ENCODE data around the gene TP53RK. TPM values are rescaled to one million over a fixed set of nuclear protein-coding genes. Genes with fewer than 3 reads are reported as not detected.

The TP53RK gene
- total and polyA plus RNA-seq, 4 donors: 4.7 to 12.8 (median 6.8) TPM

DNA sequence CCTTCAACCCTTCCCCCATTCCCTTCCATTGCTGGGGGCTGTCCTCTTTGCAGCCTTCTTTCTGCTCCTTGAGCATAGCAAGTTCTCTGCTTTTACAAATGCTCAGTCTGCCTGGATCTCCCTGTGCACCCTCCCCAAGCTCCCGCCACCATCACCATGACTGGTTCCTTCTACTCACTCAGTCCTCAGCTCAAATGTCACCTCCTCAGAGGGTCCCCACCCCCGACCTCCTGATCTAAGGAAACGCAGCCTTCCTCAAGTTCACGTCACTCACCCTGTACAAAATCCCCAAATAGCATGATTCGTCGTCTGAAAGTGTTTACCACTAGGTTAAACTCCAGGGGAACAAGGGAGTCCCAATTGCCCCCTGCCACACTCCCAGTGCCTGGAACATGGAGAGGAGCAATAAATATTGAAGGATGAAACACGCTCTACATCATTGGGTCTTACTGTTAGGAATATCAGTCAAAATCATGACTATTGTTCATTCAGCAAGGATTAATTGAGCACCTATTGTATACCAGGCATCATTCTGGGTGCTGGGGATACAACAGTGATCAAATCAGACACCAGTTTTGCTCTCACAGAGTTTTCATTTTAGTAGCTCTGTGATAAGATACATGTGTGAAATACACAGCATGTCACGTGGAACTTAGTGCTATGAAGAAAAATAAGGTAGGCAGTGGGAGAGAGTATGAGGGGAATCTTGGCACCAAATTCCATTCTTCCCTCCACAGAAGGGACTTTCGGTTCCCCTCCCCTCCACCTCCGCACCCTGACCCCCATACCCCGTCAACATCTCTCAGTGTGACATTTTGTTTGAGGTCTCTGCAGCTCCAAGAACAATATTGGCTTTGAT, 15.6 kb downstream of the TP53RK start:
- no peak overlapping the region for H3K9ac ChIP-seq (ENCODE audit: low read depth in 1 of 2, low read length in 2 of 2)
- H3K27me3 ChIP-seq (ENCODE audit: control insufficient read depth in 4 of 4, insufficient read depth in 4 of 4, low read length in 3 of 4): no peaks in the 10 kb centered on the region
- no peaks in the 10 kb centered on the region for H3K9me3 ChIP-seq (ENCODE audit: control insufficient read depth in 4 of 4, low read length in 3 of 4)
- H3K4me3 ChIP-seq (ENCODE audit: low read depth in 1 of 3, low read length in 3 of 3): no peak overlapping the region
- DNase-seq (ENCODE audit: low spot score): no peak
- H3K27ac ChIP-seq (ENCODE audit: low read depth in 1 of 2, low read length in 2 of 2): no peak overlapping the region
- no peak for TF ChIP-seq YY1 (IDR thresholded peaks at IDR 0.05)
- TF ChIP-seq, protein P1, sequence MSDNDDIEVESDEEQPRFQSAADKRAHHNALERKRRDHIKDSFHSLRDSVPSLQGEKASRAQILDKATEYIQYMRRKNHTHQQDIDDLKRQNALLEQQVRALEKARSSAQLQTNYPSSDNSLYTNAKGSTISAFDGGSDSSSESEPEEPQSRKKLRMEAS (IDR thresholded peaks at IDR 0.05): no peak
- TF ChIP-seq EGR1 (IDR thresholded peaks at IDR 0.05; ENCODE audit: low read depth in 2 of 2): no peak
- TF ChIP-seq GABPA (IDR thresholded peaks at IDR 0.05 in 1 of 2, conservative IDR thresholded peaks at IDR 0.05 in 1 of 2): no peak
- no peak for TF ChIP-seq FOXA2 (IDR thresholded peaks at IDR 0.05)
- TF ChIP-seq FOXA1 (IDR thresholded peaks at IDR 0.05): no peak
- TF ChIP-seq TAF1 (conservative IDR thresholded peaks at IDR 0.05): no peak
- TF ChIP-seq, protein P2, sequence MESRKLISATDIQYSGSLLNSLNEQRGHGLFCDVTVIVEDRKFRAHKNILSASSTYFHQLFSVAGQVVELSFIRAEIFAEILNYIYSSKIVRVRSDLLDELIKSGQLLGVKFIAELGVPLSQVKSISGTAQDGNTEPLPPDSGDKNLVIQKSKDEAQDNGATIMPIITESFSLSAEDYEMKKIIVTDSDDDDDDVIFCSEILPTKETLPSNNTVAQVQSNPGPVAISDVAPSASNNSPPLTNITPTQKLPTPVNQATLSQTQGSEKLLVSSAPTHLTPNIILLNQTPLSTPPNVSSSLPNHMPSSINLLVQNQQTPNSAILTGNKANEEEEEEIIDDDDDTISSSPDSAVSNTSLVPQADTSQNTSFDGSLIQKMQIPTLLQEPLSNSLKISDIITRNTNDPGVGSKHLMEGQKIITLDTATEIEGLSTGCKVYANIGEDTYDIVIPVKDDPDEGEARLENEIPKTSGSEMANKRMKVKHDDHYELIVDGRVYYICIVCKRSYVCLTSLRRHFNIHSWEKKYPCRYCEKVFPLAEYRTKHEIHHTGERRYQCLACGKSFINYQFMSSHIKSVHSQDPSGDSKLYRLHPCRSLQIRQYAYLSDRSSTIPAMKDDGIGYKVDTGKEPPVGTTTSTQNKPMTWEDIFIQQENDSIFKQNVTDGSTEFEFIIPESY (IDR thresholded peaks at IDR 0.05): no peak
- WGBS: 82% methylated on average over 11 of the region's 11 CpGs
- peaks cover 0 to 31% (median 14%) of the 10 kb centered on the region in 4 donors for H3K4me1 ChIP-seq (ENCODE audit: control insufficient read depth in 4 of 4, insufficient read depth in 4 of 4, low read length in 3 of 4)
- no peaks in the 10 kb centered on the region for H3K36me3 ChIP-seq (ENCODE audit: control insufficient read depth in 4 of 4, insufficient read depth in 3 of 4, low read depth in 1 of 4, low read length in 3 of 4)

DNA sequence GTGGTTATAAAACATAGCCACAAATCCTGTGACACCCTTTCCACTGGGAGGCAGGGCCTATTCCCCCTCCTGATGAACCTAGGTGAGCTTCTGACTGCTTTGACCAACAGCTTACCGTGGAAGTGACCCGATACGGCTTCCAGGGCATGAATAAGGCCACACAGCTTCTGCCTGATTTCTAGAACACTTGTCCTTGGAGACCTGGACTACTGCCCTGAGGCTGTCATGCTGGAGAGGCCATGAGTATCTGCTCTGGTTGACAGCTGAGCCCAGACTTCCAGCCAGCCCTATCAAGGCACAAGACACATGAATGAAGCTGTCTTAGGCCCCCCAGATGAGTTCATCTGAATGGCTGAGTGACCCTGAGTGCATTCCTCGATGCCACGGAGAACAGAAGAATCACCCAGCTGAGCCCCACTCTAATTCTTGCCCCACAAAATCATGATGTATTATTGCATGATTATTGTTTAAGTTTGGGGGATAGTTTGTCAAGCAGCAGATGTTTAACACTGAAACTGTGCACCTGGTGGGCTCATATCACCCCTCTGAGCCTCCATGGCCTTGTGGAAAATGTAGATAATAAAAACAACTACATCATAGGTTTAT, 16.6 kb downstream of the TP53RK start:
- no peak for DNase-seq (ENCODE audit: low spot score)
- H3K27me3 ChIP-seq (ENCODE audit: control insufficient read depth in 4 of 4, insufficient read depth in 4 of 4, low read length in 3 of 4): no peaks in the 10 kb centered on the region
- H3K9ac ChIP-seq (ENCODE audit: low read depth in 1 of 2, low read length in 2 of 2): no peak overlapping the region
- no peak overlapping the region for H3K27ac ChIP-seq (ENCODE audit: low read depth in 1 of 2, low read length in 2 of 2)
- H3K9me3 ChIP-seq (ENCODE audit: control insufficient read depth in 4 of 4, low read length in 3 of 4): no peaks in the 10 kb centered on the region
- no peaks in the 10 kb centered on the region for H3K36me3 ChIP-seq (ENCODE audit: control insufficient read depth in 4 of 4, insufficient read depth in 3 of 4, low read depth in 1 of 4, low read length in 3 of 4)
- 90% methylated on average over 5 of the region's 5 CpGs for WGBS
- H3K4me3 ChIP-seq (ENCODE audit: low read depth in 1 of 3, low read length in 3 of 3): no peak overlapping the region
- peaks cover 0 to 36% (median 15%) of the 10 kb centered on the region in 4 donors for H3K4me1 ChIP-seq (ENCODE audit: control insufficient read depth in 4 of 4, insufficient read depth in 4 of 4, low read length in 3 of 4)
- TF ChIP-seq RXRA (IDR thresholded peaks at IDR 0.05) (no peak), FOXA1 (IDR thresholded peaks at IDR 0.05) (no peak), FOXA2 (IDR thresholded peaks at IDR 0.05) (no peak), EGR1 (IDR thresholded peaks at IDR 0.05; ENCODE audit: low read depth in 2 of 2) (no peak), HNF4G (IDR thresholded peaks at IDR 0.05) (no peak), JUND (IDR thresholded peaks at IDR 0.05) (no peak), SP1 (IDR thresholded peaks at IDR 0.05) (no peak), TAF1 (conservative IDR thresholded peaks at IDR 0.05) (no peak)
- TF ChIP-seq, protein P3, sequence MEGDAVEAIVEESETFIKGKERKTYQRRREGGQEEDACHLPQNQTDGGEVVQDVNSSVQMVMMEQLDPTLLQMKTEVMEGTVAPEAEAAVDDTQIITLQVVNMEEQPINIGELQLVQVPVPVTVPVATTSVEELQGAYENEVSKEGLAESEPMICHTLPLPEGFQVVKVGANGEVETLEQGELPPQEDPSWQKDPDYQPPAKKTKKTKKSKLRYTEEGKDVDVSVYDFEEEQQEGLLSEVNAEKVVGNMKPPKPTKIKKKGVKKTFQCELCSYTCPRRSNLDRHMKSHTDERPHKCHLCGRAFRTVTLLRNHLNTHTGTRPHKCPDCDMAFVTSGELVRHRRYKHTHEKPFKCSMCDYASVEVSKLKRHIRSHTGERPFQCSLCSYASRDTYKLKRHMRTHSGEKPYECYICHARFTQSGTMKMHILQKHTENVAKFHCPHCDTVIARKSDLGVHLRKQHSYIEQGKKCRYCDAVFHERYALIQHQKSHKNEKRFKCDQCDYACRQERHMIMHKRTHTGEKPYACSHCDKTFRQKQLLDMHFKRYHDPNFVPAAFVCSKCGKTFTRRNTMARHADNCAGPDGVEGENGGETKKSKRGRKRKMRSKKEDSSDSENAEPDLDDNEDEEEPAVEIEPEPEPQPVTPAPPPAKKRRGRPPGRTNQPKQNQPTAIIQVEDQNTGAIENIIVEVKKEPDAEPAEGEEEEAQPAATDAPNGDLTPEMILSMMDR (IDR thresholded peaks at IDR 0.05; ENCODE audit: low read depth, low read length, missing input control): no peak
- TF ChIP-seq, protein P4, sequence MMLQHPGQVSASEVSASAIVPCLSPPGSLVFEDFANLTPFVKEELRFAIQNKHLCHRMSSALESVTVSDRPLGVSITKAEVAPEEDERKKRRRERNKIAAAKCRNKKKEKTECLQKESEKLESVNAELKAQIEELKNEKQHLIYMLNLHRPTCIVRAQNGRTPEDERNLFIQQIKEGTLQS (IDR thresholded peaks at IDR 0.05): no peak
- TF ChIP-seq, protein P5, sequence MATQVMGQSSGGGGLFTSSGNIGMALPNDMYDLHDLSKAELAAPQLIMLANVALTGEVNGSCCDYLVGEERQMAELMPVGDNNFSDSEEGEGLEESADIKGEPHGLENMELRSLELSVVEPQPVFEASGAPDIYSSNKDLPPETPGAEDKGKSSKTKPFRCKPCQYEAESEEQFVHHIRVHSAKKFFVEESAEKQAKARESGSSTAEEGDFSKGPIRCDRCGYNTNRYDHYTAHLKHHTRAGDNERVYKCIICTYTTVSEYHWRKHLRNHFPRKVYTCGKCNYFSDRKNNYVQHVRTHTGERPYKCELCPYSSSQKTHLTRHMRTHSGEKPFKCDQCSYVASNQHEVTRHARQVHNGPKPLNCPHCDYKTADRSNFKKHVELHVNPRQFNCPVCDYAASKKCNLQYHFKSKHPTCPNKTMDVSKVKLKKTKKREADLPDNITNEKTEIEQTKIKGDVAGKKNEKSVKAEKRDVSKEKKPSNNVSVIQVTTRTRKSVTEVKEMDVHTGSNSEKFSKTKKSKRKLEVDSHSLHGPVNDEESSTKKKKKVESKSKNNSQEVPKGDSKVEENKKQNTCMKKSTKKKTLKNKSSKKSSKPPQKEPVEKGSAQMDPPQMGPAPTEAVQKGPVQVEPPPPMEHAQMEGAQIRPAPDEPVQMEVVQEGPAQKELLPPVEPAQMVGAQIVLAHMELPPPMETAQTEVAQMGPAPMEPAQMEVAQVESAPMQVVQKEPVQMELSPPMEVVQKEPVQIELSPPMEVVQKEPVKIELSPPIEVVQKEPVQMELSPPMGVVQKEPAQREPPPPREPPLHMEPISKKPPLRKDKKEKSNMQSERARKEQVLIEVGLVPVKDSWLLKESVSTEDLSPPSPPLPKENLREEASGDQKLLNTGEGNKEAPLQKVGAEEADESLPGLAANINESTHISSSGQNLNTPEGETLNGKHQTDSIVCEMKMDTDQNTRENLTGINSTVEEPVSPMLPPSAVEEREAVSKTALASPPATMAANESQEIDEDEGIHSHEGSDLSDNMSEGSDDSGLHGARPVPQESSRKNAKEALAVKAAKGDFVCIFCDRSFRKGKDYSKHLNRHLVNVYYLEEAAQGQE (IDR thresholded peaks at IDR 0.05): no peak
